HTR-8/SVneo (cell line): ENCODE measurements around the gene PLAAT4.

Experiments
- DNase-seq: peaks from one replicate; pipeline ENCODE4 v3.0.0; 2011; ENCODE audit warnings: low spot score, mixed read lengths; ENCODE audit not compliant: insufficient read length
- FAIRE-seq: peaks from 2 replicates; lab custom pipeline; 2011; peaks lifted over from hg19 to GRCh38; lab: Jason Lieb, UNC

The PLAAT4 gene

GRCh38 chr11:63536669-63537292, at the start of gene PLAAT4:
PLAAT4 (plus strand) TSS chr11:63536808; CDS start chr11:63536869, 61 bp downstream.
- DNase-seq: peak; percentile 36
- FAIRE-seq: no peak

- FAIRE-seq: no peak
- no peak for DNase-seq
These were observed 47.8 kb upstream of the PLAAT4 start for GRCh38 chr11:63488789-63489188.

GRCh38 chr11:63489879-63490278, 46.7 kb upstream of the PLAAT4 start:
- FAIRE-seq: no peak
- no peak for DNase-seq

- FAIRE-seq (no peak), DNase-seq (no peak)
These were observed 45.9 kb upstream of the PLAAT4 start, which contains the start of gene PLAAT5 for GRCh38 chr11:63490551-63491239. PLAAT5 (minus strand) TSS chr11:63491167; CDS start chr11:63491034, 133 bp downstream.

GRCh38 chr11:63491240-63491587, 45.4 kb upstream of the PLAAT4 start:
- DNase-seq (no peak), FAIRE-seq (no peak)

- DNase-seq: no peak
- no peak for FAIRE-seq
These were observed 44.8 kb upstream of the PLAAT4 start for GRCh38 chr11:63491636-63492372.

- DNase-seq: no peak
- no peak for FAIRE-seq
These were observed 44.2 kb upstream of the PLAAT4 start for GRCh38 chr11:63492441-63492840.

- FAIRE-seq (no peak), DNase-seq (no peak)
These were observed 43.5 kb upstream of the PLAAT4 start for GRCh38 chr11:63493127-63493526.

GRCh38 chr11:63494975-63495374, 41.6 kb upstream of the PLAAT4 start:
- FAIRE-seq (no peak), DNase-seq (no peak)

GRCh38 chr11:63499874-63500273, 36.7 kb upstream of the PLAAT4 start:
- DNase-seq (no peak), FAIRE-seq (no peak)

GRCh38 chr11:63501236-63501635, 35.4 kb upstream of the PLAAT4 start:
- no peak for DNase-seq
- no peak for FAIRE-seq

GRCh38 chr11:63502252-63502820, 34.3 kb upstream of the PLAAT4 start:
- DNase-seq: no peak
- no peak for FAIRE-seq

- FAIRE-seq: no peak
These were observed 33.1 kb upstream of the PLAAT4 start for GRCh38 chr11:63503492-63503891.

GRCh38 chr11:63504054-63504453, 32.6 kb upstream of the PLAAT4 start:
- FAIRE-seq: no peak
- no peak for DNase-seq

More at GRCh38 chr11:63503492-63503891, 33.1 kb upstream of the PLAAT4 start:
- no peak for DNase-seq

GRCh38 chr11:63504933-63505586, 31.5 kb upstream of the PLAAT4 start:
- DNase-seq: no peak
- FAIRE-seq: no peak

GRCh38 chr11:63505857-63506528, 30.6 kb upstream of the PLAAT4 start, which contains the start of gene LGALS12:
LGALS12 (plus strand) TSS chr11:63506084; CDS start chr11:63506459, 375 bp downstream.
- DNase-seq (no peak), FAIRE-seq (no peak)

GRCh38 chr11:63506876-63507275, 29.7 kb upstream of the PLAAT4 start:
- no peak for FAIRE-seq
- no peak for DNase-seq

- FAIRE-seq: no peak
- DNase-seq: no peak
These were observed 29.1 kb upstream of the PLAAT4 start for GRCh38 chr11:63507511-63507910.

GRCh38 chr11:63508009-63508408, 28.6 kb upstream of the PLAAT4 start:
- FAIRE-seq: no peak
- no peak for DNase-seq

GRCh38 chr11:63508745-63509144, 27.9 kb upstream of the PLAAT4 start:
- DNase-seq (no peak), FAIRE-seq (no peak)
